HG03342 (cell line): ENCODE data around the gene PPP1R1B.

Experiments used
- ATAC-seq: cut with Tn5 transposase; IDR thresholded peaks from one replicate; pipeline ENCODE4 v1.9.1; 2021; ENCODE audit warnings: mild to moderate bottlenecking, moderate library complexity; ENCODE audit not compliant: unreplicated experiment

Gene PPP1R1B

DNA sequence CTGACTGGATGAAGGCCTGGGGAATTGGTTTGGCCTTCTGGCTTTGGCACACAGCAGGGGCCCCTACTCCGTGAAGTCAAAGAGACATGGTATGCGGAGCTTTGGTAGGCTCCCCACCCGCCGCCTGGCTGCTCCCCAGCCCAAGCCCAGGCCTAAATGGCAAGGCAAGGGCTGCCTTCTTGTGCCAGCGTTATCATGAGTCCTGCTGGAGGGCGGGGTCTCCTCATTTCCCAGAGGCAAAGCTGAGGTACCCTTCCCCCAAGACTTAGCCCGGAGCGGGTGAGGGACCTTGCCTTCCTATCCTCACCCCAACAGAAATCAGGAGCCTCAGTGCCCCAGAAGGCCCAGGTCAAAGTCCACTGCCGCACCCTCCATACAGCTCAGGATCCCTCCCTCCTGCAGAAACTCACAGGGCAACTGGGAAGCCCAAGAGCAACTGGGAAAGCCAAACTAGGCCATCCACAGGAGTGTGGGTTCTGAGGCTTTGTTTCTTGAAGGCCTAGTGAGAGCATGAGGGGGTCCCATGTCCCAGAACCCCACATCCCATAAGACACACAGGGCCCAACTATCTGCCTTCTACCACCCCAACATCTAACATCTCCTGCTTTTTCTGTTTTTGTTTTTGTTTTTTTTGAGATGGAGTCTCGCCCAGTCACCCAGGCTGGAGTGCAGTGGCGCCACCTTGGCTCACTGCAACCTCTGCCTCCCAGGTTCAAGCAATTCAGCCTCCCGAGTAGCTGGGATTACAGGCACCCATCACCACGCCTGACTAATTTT lies 51.8 kb downstream of the PPP1R1B start:
- no peak for ATAC-seq

- ATAC-seq, result no peak
Observed at GRCh38 chr17:39679521-39680192, 52.9 kb downstream of the PPP1R1B start.

DNA sequence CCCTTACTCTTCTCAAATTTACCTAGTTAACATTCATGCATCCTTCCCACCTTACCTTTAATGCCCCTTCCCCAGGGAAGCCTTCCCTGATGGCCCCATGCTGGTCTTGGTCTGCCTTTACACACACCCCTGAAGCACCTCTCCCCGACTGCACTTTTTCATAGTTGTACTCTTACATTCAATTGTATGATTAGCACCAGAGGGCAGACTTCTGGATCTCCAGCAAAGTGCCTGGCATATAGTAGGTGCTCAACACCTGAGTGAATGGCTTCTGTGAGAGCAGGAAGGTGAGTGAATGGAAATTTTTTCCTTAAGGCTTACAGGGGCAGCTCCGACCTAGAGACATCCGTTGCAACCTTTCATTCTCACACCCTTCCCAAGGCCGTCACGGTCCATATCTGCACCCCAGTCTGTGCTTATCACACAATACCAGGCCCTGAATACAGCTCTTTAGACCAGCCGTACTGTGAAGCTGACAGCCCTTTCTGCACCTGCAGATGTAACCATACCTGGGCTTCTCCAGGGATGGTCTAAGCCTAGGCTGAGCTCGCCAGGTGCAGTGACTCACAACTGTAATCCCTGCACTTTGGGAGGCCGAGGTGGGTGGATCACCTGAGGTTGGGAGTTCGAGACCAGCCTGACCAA lies 56.7 kb downstream of the PPP1R1B start:
- no peak for ATAC-seq

GRCh38 chr17:39684369-39685192 lies 57.8 kb downstream of the PPP1R1B start:
- no peak for ATAC-seq
